Esophagus muscularis mucosa (tissue), 3 donors: Measurements from ENCODE around the gene RMDN3.

Experiments
- POLR2A ChIP-seq: fragments of 450-650 bp; IDR thresholded peaks from one replicate; pipeline ENCODE4 v1.6.1; 2017; ENCODE audit warnings: antibody characterized with exemption, moderate library complexity, mild to moderate bottlenecking, low read depth
- TF ChIP-seq, protein P1 (sequence below), 3 experiments: fragments of 200-600 bp in 2 of 3; fragments of 450-650 bp in 1 of 3; sonication (generic) in 2 of 3; IDR thresholded peaks; one replicate each; pipeline ENCODE4 v1.5.1; 2017 to 2019; ENCODE audit warnings: antibody characterized with exemption in 3 of 3, mild to moderate bottlenecking in 2 of 3, moderate library complexity in 1 of 3

DNA sequence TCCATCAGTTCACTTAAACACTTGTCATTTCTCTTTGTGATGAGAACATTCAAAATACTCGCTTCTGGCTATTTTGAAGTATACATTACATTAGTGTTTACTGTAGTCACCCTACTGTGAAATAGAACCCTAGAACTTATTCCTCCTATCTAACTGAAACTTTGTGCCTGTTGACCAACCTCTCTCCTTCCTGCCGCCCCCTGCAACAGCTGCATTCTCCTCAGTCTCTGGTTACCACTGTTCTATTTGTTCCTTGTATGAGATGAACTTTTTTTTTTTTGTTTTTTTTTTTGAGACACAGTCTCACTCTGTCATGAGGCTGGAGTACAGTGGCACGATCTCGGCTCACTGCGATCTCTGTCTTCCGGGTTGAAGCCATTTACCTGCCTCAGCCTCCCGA, 57.1 kb downstream of the RMDN3 start:
- no peak for TF ChIP-seq POLR2A
- TF ChIP-seq, protein P1, sequence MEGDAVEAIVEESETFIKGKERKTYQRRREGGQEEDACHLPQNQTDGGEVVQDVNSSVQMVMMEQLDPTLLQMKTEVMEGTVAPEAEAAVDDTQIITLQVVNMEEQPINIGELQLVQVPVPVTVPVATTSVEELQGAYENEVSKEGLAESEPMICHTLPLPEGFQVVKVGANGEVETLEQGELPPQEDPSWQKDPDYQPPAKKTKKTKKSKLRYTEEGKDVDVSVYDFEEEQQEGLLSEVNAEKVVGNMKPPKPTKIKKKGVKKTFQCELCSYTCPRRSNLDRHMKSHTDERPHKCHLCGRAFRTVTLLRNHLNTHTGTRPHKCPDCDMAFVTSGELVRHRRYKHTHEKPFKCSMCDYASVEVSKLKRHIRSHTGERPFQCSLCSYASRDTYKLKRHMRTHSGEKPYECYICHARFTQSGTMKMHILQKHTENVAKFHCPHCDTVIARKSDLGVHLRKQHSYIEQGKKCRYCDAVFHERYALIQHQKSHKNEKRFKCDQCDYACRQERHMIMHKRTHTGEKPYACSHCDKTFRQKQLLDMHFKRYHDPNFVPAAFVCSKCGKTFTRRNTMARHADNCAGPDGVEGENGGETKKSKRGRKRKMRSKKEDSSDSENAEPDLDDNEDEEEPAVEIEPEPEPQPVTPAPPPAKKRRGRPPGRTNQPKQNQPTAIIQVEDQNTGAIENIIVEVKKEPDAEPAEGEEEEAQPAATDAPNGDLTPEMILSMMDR (IDR thresholded peaks at IDR 0.05): no peak
